Left lung (tissue), 10 donors: ENCODE measurements around the gene CACNA1A. TPM values are rescaled to one million over a fixed set of nuclear protein-coding genes. Genes with fewer than 3 reads are reported as not detected.
A peak's percentile ranks its signal among the peaks of the same experiment; 100 is the strongest.
"Not testable (repeated sequence)": the region's sequence is repeated elsewhere in the genome, so short reads cannot be mapped to it uniquely, and the experiment has no call there.

Experiments
- ATAC-seq: fragments of 200-7000 bp; cut with Tn5 transposase; one replicate; pipeline ENCODE4 v1.9.1; 2020; ENCODE audit warnings: moderate library complexity
- DNase-seq, 4 donors: peaks; one replicate each; pipeline ENCODE4 v3.0.0-alpha.2; 2013 to 2020
- H3K27ac ChIP-seq, 2 donors: fragments of 200-600 bp; sonication (generic) in 1 of 2; one replicate each; pipeline versions ENCODE4 v1.5.0 to v1.8.0; 2020 to 2021
- H3K27me3 ChIP-seq, 2 donors: fragments of 200-600 bp; sonication (generic) in 1 of 2; one replicate each; pipeline versions ENCODE4 v1.5.0 to v1.8.0; 2020 to 2021
- H3K36me3 ChIP-seq, 2 donors: fragments of 200-600 bp; sonication (generic) in 1 of 2; one replicate each; pipeline versions ENCODE4 v1.5.0 to v1.8.0; 2020 to 2021
- H3K4me1 ChIP-seq, 2 donors: fragments of 200-600 bp; one replicate each; pipeline ENCODE4 v1.8.0; 2021
- H3K4me3 ChIP-seq, 2 donors: fragments of 200-600 bp; sonication (generic) in 1 of 2; one replicate each; pipeline versions ENCODE4 v1.5.0 to v1.8.0; 2020 to 2021; ENCODE audit warnings: mild to moderate bottlenecking in 1 of 2
- H3K9me3 ChIP-seq, 2 donors: fragments of 200-600 bp; sonication (generic) in 1 of 2; one replicate each; pipeline versions ENCODE4 v1.5.0 to v1.8.0; 2020 to 2021
- CTCF ChIP-seq, 2 donors: fragments of 200-600 bp; sonication (generic) in 1 of 2; IDR thresholded peaks; one replicate each; pipeline versions ENCODE4 v1.5.0 to v1.8.0; 2021; ENCODE audit warnings: antibody characterized with exemption in 2 of 2
- intact Hi-C, 2 donors: fragments of 100-400 bp; cut with DNase I; formaldehyde crosslinking; loops; one replicate each; pipeline versions ENCODE4 v1.11.2 to v1.14.2; 2022
- polyA plus RNA-seq, 6 donors: library from polyadenylated mRNA; unstranded; fragments of 120-200 nt; gene quantifications; one replicate each; pipeline ENCODE4 v1.2.1, GENCODE V29; 2013; ENCODE audit not compliant: insufficient read length in 6 of 6
- total RNA-seq, 2 donors: library from RNA; stranded (reverse); fragmentation: NEBNext Ultra II Directional; extraction: Animal tissue kit (Norgen Biotek cat#: 25700); gene quantifications; one replicate each; pipeline ENCODE4 v1.2.1, GENCODE V29; 2021
- donor health status: DM: no; HTN: yes; CAD: no.
- donor health status: DM: no; HTN: no; CAD: no.

The CACNA1A gene
- total and polyA plus RNA-seq, 8 donors: 0.20 to 5.4 (median 3.9) TPM

GRCh38 chr19:13171146-13171545 is 335.1 kb downstream of the CACNA1A start:
- H3K27me3 ChIP-seq: no peaks in the 10 kb centered on the region
- no peaks in the 10 kb centered on the region for H3K36me3 ChIP-seq
- peaks cover 22 to 73% of the 10 kb centered on the region in 2 donors for H3K4me1 ChIP-seq
- H3K9me3 ChIP-seq: no peaks in the 10 kb centered on the region
- TF ChIP-seq CTCF (IDR thresholded peaks at IDR 0.05): no peak
- no peak overlapping the region for H3K27ac ChIP-seq
- ATAC-seq (no peak), DNase-seq (no peak)
- H3K4me3 ChIP-seq: no peak overlapping the region
- intact Hi-C loops: no loop called here

GRCh38 chr19:13169769-13170168 is 336.5 kb downstream of the CACNA1A start:
- H3K9me3 ChIP-seq: no peaks in the 10 kb centered on the region
- H3K36me3 ChIP-seq: no peaks in the 10 kb centered on the region
- peaks cover 28 to 87% of the 10 kb centered on the region in 2 donors for H3K4me1 ChIP-seq
- H3K27ac ChIP-seq: peak overlapping the region in 1 of 2 donors; percentile 97
- no peak overlapping the region for H3K4me3 ChIP-seq
- DNase-seq (no peak), ATAC-seq (no peak)
- no peaks in the 10 kb centered on the region for H3K27me3 ChIP-seq
- intact Hi-C loops: no loop called here
- no peak for TF ChIP-seq CTCF (IDR thresholded peaks at IDR 0.05)

GRCh38 chr19:13166151-13166550 is 340.1 kb downstream of the CACNA1A start:
- peak overlapping the region; percentile 3 to 97 for H3K27ac ChIP-seq
- H3K4me3 ChIP-seq, intact Hi-C loops, H3K36me3 ChIP-seq, H3K27me3 ChIP-seq, DNase-seq, H3K9me3 ChIP-seq, ATAC-seq: not testable (repeated sequence)
- H3K4me1 ChIP-seq: peaks cover 35 to 97% of the 10 kb centered on the region in 2 donors

GRCh38 chr19:13165162-13165997 is 340.9 kb downstream of the CACNA1A start:
- Histone ChIP-seq H3K36me3 (no peaks in the 10 kb centered on the region), H3K4me3 (no peak overlapping the region), H3K27me3 (no peaks in the 10 kb centered on the region), H3K27ac (peak overlapping the region; percentile 96 to 97), H3K4me1 (peaks cover 35 to 97% of the 10 kb centered on the region in 2 donors), H3K9me3 (no peaks in the 10 kb centered on the region)
- no peak for TF ChIP-seq CTCF (IDR thresholded peaks at IDR 0.05)
- ATAC-seq: no peak
- DNase-seq: peak in 2 of 4 donors; percentile 18 to 41
- intact Hi-C loops: no loop called here

GRCh38 chr19:13164343-13165161 is 341.7 kb downstream of the CACNA1A start:
- ATAC-seq: peak; percentile 0
- peak; percentile 63 to 97 (median 88) for DNase-seq
- intact Hi-C loops: no loop called here
- Histone ChIP-seq H3K9me3 (no peaks in the 10 kb centered on the region), H3K36me3 (no peaks in the 10 kb centered on the region), H3K4me3 (peak overlapping the region in 1 of 2 donors; percentile 41), H3K27me3 (no peaks in the 10 kb centered on the region), H3K4me1 (peaks cover 35 to 94% of the 10 kb centered on the region in 2 donors), H3K27ac (peak overlapping the region; percentile 96 to 97)
- no peak for TF ChIP-seq CTCF (IDR thresholded peaks at IDR 0.05)
